HG02938 (cell line): ENCODE results near the gene IL27RA.
"Not testable (repeated sequence)": the region's sequence is repeated elsewhere in the genome, so short reads cannot be mapped to it uniquely, and the experiment has no call there.

Source experiments
- ATAC-seq: cut with Tn5 transposase; IDR thresholded peaks from one replicate; pipeline ENCODE4 v1.9.1; 2021; ENCODE audit warnings: mild to moderate bottlenecking, moderate library complexity; ENCODE audit not compliant: unreplicated experiment

Gene IL27RA

DNA sequence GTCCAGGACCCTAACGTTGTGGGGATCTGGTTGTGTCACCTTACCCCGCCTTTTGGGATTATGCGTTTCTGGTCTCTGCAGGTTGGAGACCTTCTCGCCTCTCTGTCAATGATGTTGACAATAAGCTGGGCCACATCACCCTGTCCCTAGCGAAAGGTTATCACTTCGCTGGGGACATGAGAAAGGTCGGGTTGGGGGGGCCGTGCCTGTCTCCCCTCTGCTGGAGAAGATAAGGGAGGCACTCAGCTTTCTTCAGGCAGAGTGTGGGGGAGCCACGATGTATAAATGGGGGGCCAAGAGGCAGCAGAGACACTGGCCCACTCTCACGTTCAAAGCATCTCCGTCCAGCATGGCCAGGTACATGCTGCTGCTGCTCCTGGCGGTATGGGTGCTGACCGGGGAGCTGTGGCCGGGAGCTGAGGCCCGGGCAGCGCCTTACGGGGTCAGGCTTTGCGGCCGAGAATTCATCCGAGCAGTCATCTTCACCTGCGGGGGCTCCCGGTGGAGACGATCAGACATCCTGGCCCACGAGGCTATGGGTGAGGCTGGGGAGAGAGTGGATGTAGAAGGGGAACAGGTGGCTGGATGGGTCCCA lies 3.6 kb upstream of the IL27RA start, which contains the start of gene RLN3:
Gene RLN3, plus strand, starts transcription at position 293 of the 595 bp plus-strand sequence. Its CDS starts 57 bp downstream, at position 350.
- no peak for ATAC-seq

DNA sequence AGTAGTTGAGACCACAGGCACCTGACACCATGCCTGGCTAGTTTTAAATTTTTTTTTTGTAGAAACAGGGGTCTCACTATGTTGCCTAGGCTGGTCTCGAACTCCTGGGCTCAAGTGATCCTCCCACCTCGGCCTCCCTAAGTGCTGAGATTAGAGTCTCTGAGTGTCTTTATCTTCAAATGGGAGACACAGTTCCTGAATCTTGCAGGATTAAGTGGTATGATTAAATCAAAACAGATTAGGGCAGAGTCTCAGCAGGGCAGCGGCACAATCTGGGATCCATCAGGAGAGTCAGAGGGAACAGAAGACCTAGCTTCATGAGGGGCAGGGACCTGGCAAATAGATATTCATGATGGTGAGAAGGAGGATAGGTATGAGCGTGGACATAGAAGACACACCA lies 2.7 kb upstream of the IL27RA start:
- ATAC-seq, result no peak

DNA sequence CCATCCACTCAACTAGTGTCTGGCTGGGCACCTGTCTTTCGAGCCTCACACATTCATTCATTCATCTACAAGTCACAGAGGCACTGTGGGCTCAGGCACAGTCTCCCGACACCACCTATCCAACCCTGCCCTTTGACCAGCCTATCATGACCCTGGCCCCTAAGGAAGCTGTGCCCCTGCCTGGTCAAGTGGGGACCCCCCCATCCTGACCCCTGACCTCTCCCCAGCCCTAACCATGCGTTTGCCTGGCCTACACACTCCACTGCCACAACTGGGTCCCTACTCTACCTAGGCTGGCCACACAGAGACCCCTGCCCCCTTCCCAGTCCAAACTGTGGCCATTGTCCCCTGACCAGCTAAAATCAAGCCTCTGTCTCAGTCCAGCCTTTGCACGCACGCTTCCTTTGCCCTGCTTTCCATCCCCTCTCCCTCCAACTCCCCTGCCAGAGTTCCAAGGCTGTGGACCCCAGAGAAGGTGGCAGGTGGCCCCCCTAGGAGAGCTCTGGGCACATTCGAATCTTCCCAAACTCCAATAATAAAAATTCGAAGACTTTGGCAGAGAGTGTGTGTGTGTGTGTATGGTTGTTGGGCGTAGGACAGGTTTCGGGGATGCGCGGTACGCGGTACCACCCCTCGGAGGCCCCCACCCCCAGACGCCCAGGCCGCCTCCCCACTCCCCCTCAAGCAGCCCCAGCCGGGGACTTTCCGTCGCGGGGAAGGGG lies 404 bp upstream of the IL27RA start:
- ATAC-seq, result no peak

DNA sequence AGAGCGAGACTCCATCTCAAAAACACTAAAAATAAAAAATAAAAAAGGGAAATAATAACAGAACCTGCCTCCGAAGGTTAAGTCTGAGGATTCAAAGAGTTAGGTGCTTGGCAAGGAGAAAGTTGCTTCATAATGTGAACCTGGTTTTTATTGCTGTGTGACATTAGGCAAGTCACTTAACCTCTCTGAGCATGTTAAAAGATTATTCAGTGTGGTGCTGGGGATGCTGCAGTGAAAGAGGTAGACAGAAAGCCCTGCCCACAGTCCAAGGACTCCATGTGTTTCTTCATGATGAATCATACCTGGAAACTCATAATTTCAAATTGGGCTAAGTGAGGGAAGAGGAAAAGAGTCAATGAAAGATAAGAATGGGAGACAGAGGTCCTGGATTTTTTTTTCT lies 2.4 kb downstream of the IL27RA start:
- ATAC-seq, result no peak

DNA sequence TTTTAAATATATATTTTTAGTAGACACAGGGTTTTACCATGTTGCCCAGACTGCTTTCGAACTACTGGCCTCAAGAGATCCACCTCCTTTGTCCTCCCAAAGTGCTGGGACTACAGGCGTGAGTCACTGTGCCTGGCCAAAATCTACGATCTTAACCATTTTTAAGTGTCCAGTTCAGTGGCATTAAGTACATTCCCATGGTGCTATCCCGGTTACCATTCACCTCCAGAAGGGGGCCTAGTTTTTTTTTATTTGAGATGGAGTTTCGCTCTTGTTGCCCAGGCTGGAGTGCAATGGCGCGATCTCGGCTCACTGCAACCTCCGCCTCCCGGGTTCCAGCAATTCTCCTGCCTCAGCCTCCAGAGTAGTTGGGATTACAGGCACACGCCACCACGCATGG lies 3.6 kb downstream of the IL27RA start:
- not testable (repeated sequence) for ATAC-seq

DNA sequence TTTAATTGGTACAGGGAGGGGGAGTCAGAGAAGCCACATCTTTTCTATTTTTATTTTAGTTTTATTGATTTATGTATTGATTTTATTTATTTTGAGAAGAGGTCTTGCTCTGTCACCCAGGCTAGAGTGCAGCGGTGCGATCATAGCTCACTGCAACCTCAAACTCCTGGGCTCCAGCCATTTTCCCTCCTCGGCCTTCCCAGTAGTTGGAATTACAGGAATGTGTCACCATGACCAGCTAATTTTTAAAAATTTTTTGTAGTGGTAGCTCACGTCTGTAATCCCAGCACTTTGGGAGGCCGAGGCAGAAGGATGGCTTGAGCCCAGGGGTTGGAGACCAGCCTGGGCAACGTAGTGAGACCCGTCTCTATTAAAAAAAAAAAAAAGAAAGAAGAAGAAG lies 4.1 kb downstream of the IL27RA start:
- ATAC-seq, result no peak

DNA sequence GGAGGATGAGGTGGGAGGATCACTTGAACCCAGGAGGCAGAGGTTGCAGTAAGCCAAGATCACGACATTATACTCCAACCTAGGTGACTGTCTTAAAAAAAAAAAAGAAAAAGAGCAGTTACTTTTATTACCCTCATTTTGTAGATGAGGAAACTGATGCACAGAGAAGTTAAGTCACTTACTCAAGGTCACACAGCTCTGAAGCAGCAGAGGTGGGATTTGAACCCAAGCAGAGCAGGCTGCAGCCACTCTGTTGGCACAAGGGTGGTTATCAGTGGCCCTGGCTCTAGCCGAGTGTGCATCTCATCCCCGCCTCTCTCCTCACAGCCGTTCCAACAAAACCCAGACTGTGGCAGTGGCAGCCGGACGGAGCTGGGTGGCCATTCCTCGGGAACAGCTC lies 7.6 kb downstream of the IL27RA start:
- ATAC-seq, result no peak

DNA sequence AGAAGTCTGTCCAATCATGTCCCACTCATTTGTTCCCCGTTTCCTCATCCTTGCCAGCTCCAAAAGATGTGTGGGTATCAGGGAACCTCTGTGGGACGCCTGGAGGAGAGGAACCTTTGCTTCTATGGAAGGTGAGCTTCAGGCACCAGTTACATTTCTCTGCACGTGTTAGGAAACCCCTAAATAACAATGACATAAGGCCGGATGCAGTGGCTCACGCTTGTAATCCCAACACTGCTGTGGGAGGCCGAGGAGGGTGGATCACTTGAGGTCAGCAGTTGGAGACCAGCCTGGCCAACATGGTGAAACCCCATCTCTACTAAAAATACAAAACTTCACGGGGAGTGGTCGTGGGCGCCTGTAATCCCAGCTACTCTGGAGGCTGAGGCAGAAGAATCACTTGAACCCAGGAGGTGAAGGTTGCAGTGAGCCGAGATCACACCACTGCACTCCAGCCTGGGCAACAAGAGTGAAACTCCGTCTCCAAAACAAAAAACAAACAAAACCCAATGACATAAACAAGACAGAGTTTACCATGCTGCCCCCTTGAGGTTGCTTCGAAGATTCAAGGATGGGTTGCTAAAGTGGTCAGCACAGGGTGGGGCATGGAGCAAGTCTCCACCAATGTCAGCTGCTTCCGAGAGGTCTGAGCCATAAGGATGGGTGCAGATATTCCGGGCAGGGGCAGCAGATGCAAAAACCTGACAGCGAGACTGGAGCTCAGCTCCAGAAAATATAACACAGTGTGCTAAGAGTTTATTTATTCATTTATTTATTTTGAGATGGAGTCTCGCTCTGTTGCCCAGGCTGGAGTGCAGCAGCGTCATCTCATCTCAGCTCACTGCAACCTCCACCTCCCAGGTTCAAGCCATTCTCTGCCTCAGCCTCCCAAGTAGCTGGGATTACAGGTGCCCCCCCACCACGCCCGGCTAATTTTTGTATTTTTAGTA lies 11.4 kb downstream of the IL27RA start:
- ATAC-seq, result not testable (repeated sequence)

DNA sequence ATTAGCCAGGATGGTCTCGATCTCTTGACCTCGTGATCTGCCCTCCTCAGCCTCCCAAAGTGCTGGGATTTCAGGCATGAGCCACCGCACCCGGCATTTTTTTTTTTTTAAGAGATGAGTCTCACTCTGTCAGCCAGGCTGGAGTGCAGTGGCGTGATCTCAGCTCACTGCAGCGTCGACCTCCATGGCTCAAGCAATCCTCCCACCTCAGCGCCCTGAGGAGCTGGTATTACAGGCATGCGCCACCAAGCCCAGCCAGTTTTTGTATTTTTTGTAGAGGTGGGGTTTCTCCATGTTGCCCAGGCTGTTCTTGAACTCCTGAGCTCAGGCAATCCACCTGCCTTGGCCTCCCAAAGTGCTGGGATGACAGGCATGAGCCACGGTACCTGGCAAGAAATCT lies 16.3 kb downstream of the IL27RA start:
- not testable (repeated sequence) for ATAC-seq

DNA sequence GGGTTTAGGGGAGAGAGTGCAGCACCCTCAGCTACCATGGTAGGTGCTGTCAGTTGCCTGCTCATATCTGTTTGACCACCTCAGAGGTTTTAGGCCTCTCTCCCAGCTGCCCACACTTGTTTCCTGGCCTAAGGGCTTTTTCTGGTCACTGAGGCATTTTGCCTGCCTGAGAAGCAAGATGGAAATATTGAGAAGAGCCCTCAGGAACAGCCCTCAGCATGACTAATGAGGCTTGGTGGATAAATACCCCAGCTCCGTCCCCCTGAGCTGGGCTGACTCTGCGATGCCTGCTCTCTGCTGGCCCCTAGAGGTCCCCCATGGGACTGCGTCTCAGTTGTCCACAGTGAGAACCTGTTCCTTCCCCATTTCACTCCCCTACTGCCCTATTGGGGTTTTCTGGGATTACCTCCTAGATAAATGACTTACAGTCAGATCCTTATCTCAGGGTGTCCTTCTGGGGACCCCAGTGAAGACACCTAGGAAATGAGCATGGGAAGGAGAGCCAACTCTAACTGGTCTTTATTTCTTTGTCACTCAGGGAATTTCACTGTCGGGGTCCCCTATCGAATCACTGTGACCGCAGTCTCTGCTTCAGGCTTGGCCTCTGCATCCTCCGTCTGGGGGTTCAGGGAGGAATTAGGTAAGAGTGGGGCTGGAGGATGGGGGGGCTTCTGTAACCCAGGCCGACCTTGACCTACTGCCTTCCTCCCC lies 17.0 kb downstream of the IL27RA start:
- no peak for ATAC-seq

DNA sequence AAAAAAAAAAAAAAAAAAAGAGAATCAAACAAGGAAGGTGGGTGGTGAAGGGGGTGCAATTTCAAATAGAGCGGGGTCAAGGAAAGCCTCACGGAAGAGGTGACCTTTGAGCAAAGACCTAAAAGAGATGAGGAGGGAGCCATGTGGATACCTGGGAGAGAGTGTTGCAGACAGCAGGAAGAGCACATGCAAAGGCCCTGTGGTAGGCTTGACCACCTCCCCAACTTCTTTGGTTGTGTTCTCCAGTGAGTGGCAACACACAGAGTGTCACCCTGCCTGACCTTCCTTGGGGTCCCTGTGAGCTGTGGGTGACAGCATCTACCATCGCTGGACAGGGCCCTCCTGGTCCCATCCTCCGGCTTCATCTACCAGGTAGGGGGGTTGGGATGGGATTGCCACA lies 18.9 kb downstream of the IL27RA start:
- no peak for ATAC-seq

DNA sequence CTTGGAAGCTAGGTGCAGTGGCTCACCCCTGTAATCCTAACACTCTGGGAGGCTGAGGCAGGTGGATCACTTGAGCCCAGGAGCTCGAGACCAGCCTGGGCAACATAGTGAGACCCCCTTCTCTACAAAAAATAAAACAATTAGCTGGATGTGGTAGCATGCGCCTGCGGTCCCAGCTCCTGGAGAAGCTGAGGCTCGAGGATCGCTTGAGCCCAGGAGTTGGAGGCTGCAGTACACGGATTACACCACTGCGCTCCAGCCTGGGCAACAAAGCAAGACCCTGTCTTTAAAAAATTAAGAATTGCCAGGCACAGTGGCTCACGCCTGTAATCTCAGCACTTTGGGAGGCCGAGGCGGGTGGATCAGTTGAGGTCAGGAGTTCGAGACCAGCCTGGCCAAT lies 19.4 kb downstream of the IL27RA start:
- not testable (repeated sequence) for ATAC-seq

DNA sequence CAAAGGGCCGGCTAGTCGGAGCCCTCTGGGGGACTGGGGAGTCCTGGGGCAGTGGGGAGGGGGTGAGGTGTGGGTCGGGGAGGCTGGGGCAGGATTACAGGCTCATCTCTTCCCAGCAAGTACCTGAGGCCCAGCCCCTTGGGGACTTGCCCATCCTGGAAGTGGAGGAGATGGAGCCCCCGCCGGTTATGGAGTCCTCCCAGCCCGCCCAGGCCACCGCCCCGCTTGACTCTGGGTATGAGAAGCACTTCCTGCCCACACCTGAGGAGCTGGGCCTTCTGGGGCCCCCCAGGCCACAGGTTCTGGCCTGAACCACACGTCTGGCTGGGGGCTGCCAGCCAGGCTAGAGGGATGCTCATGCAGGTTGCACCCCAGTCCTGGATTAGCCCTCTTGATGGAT lies 20.4 kb downstream of the IL27RA start:
- no peak for ATAC-seq

DNA sequence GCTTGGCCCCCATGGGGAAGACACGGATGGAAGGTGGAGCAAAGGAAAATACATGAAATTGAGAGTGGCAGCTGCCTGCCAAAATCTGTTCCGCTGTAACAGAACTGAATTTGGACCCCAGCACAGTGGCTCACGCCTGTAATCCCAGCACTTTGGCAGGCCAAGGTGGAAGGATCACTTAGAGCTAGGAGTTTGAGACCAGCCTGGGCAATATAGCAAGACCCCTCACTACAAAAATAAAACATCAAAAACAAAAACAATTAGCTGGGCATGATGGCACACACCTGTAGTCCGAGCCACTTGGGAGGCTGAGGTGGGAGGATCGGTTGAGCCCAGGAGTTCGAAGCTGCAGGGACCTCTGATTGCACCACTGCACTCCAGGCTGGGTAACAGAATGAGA lies 20.9 kb downstream of the IL27RA start:
- ATAC-seq, result no peak

DNA sequence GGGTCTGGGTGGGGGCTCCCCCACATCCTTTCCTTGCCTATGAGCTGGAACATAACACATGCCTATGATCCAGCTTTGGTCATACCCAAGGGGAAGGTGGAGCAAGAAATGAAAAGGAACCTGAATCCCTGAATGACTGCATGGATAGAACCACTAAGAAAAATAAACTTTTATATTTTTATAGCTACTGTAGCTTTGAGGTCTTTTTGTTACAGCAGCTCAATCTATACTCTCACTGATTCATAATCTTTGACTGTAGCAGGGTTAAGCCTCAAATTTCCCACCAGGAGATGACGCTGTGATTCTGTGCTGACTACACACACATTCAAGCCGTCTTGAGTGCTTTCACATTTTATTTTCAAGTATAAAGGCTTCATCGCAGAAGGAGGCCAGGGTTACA lies 21.5 kb downstream of the IL27RA start:
- no peak for ATAC-seq

DNA sequence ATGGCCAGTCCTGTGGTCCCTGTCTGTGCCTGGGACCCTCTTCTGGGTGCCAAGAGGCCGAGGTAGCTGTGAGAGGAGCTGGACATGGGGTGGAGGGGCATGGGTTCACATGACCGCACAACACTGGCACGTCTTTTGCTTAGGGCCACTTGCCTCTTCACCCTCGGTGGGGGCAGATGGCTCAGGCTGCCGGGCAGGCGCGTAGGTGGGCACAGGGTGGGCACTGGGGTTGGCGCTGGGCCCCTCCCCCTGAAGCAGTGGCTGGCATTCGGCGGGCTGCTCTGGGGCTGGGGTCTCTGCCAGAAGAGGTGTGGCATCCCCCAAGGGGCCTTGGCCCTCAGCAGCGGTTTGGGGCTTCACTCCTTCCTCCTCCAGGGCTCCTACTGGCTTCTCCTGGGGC lies 21.9 kb downstream of the IL27RA start:
- no peak for ATAC-seq

DNA sequence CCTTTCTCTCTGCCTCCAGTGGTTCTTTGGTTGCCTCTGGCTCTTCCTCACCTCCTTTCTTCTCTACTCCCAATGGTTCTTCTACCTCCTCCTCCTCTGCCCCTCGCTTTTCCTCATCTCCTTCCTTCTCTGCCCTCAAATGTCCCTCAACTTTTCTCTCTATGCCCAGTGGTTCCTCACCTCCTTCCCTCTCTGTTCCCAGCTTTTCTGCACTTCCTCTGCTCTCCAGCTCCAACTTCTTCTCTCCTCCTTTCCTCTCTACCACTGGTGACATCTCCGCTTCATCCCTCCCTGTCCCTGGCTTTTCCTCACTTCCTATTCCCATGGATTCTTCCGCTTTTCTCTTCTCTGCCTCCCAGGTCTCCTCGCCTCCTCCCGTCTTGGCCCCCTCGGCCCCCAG lies 22.5 kb downstream of the IL27RA start:
- no peak for ATAC-seq

DNA sequence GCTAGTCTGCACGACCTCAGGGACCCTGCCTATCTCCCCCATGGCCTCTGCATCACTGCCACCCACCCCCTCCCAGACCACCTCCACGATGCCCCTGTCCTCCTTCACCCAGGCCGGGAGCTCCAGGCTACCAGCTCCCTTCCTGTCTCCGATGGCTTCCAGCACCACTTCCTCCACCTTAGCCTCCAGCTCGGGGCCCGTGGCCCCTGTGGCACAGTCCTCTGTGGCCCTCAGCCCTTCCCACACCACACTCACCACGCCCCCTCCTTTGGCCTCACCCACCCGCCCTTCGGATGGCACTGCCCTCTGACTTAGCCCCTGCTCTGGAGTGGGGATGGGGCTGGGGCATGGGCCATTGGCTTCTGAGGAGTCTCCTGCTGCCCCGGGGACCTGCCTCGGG lies 23.2 kb downstream of the IL27RA start:
- ATAC-seq, result no peak

DNA sequence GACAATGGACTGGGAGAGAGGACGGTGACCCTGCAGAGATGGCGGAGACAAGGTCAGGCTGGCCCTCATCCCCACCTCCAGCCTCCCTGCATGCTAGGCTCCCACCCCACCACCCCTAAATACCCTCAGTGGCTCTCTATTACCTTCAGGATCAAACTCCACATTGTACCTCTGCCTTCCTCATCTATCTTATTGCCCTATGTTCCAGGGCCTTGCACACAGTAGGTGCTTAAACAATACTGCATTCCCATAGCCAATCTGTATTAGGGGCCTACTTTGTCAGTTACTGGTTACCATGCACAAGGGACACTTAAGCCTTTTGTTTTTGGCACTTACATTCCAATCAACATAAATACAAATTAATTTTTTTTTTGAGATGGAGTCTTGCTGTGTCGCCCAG lies 23.8 kb downstream of the IL27RA start:
- ATAC-seq, result no peak

DNA sequence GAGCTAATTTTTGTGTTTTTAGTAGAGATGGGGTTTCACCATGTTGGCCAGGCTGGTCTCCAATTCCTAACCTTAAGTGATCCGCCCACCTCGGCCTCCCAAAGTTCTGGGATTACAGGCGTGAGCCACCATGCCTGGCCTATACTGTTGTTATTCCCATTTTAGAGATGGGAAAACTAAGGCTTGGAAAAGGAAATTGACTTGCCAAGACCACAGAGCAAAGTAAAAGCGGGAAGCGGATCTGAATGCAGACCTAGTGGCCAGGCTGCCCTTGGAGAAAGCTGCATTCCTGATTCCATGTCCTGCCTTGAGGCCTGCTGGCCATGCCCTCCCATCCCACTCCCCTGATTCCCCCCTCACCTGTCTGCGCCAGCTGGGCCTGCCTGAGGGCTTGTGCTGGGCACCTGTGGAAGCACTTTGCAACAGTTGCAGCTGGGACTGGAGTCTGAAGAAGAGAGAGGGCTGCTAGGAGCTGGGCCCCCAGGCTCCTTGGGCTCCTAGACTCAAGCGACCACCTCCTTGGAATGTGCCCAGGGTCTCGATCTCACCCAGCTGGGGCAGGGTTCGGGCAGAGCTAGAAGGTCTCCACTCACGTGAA lies 24.6 kb downstream of the IL27RA start:
- ATAC-seq, result no peak
